Choroid plexus epithelial cell (primary cell): ENCODE measurements around the gene GOLT1A.

ENCODE experiments used
- DNase-seq: peaks from one replicate; pipeline ENCODE4 v3.0.0-alpha.2; 2010; ENCODE audit warnings: low read depth
- H3K4me3 ChIP-seq: 2 replicates; pipeline ENCODE4 v1.5.1; 2011; ENCODE audit warnings: low read depth, mild to moderate bottlenecking, control low read depth, low read length, moderate library complexity
- TF ChIP-seq, protein P1 (sequence below): conservative IDR thresholded peaks from 2 replicates; pipeline ENCODE4 v1.5.1; 2011; ENCODE audit warnings: low read depth, mild to moderate bottlenecking, control low read depth, inconsistent platforms, low read length, moderate library complexity

Gene GOLT1A, protein sequence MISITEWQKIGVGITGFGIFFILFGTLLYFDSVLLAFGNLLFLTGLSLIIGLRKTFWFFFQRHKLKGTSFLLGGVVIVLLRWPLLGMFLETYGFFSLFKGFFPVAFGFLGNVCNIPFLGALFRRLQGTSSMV

DNA sequence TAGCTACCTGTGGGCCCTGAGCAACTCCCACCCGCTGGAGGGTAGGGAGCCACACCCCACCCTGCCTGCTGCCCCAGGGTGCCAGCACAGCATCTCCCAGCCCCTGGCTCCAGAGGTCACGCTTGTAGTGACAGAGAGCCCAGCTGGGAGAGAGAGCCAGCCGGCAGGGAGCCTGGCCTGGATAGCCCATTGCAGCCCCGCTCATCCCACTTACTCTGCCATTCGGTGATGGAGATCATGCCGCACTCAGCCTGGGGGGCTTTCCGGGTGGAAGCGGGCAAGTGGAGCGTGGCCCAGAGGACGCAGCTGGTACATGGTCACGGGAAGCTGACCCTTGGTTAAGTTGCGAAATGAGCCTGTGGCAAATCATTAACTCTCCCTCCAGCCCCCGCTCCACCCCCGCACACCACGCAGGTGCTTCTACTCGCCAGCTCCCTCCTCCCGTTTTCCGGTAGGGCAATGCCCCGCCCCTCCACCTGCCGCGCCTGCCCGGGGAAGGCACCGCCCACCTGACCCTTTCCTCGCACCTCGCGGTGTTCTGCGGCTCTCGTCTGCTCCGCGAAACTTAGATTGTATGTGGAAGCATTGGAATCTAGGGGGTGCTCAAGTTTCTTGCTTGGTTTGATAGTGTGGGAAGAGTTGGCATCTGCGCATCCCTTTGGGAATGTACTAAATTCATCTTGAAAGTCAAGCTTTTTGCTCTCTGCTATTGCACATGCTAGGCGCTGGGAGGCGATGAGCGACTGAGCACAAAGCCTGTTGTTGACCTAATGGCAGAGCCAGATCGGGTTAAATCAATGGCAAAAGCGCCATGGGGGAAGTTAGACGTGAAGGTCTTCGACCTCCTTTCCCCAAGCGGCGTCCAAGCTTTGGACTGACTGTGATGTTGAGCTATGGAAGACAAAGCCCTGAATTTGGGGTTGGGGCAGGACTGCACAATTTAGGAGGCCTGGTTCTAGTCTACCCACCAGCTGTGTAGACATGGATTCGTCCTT lies at the start of gene GOLT1A:
Gene GOLT1A, minus strand, starts transcription at position 321 of the 995 bp plus-strand sequence. Its CDS starts 82 bp downstream, at position 239.
- TF ChIP-seq, protein P1, sequence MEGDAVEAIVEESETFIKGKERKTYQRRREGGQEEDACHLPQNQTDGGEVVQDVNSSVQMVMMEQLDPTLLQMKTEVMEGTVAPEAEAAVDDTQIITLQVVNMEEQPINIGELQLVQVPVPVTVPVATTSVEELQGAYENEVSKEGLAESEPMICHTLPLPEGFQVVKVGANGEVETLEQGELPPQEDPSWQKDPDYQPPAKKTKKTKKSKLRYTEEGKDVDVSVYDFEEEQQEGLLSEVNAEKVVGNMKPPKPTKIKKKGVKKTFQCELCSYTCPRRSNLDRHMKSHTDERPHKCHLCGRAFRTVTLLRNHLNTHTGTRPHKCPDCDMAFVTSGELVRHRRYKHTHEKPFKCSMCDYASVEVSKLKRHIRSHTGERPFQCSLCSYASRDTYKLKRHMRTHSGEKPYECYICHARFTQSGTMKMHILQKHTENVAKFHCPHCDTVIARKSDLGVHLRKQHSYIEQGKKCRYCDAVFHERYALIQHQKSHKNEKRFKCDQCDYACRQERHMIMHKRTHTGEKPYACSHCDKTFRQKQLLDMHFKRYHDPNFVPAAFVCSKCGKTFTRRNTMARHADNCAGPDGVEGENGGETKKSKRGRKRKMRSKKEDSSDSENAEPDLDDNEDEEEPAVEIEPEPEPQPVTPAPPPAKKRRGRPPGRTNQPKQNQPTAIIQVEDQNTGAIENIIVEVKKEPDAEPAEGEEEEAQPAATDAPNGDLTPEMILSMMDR, result peak; percentile 95
- H3K4me3 ChIP-seq, result no peak within 1 kb of the TSS

DNA sequence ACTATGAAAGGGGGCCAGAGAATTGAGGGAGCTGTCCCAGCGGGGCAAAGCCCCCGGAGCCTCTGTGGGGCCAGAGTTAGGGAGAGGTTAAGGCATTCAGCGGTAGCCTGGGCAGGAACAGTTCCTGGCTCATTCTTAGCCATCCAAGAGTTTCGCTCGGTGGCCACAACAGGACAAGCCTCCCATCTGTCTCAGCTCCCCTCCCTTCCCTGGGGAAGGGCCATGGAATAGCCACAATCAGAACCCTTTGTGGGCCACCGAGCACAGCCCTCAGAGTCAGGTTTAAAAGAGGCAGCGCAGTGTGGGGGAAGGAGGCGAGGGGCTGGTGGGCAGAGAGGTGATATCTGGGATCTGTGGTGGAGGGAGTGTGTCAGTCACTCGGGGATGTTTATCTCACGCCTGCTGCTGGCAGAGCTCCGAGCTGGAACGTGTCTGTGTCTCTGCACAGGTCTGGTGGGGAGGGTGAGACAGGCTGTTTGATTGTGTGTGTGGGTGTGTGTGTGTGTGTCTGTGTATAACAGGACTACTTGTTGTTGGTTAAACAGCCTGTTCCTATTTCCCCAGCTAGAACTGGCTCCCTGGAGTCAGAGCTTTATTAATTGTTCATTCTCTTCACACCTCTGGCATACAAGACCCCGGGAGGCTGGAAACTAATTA lies 49.6 kb upstream of the GOLT1A start:
- no peak for DNase-seq
- TF ChIP-seq, protein P1, result no peak
- no peak overlapping the region for H3K4me3 ChIP-seq

More for the DNA sequence above, at the start of gene GOLT1A:
- DNase-seq, result peak; percentile 85

DNA sequence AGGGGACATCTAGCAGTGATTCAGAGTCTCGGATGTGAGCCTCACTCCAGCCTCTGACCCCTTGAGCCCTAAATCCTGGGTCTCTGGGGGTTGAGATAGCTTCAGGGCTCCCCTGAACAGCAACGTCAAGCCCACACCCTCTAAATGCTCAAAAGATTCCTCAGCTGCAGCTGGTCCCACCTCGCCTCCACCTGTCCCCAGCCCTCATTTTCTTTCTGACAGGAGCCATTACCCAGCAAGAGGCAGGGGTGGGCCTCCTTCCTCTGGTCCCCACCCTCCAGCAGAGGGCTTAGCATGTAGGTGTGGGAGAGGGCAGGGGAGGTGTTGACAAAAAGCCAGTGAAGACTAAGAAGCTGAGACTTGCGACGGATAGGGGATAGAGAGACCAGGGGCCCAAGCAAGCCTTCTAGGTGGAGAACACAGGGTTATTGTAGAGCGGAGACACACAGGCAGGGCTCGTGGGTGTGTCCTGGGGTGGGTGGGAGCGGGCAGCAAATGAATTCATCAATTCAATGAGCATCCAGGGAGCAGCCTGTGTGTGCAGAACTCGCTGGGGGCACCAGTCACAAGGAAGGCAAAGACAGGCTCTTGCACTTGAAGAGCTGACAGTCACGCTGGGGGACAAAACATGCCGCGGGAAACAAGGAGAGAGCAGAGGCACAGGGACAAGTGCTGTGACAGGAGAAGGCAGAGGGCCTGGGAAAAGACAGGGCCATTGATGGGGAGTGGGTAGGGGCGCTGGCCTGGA lies 48.9 kb upstream of the GOLT1A start:
- DNase-seq, result no peak
- TF ChIP-seq, protein P1, result no peak
- H3K4me3 ChIP-seq, result no peak overlapping the region

DNA sequence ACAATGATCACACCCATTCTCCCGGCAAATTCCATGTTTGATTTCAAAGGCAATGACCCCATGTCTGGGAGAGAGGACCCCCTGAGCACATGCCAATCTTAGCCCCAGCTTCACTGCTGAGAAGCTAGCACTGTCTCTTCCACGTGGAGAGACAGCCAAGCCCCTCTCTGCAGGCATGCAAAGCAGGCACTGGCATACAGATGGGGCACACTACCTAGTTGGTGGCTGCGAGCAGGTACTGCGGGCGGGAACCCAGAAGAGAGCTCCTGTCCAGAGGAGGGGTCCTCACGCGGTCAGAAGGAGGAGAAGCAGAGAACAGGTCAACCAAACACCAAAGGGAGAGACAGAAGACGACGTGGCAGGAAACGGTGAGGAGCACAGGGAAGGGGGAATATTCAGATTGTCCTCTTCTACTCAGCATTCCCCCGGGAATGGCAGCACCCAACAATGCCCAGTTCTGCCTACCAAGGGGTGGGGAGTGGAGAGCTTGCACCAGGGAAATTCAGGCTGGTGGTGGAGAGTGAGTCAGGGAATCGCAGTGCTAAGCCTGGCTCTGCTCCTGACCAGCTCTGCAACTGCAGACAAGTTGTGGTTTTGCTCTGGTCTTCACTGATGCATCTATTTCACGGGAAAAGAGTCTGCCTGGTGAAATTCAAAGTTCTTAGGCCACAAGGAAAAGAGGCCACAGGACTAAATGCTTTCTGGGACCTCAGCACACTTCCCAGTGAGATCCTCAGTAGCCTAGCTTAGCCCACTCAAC lies 48.1 kb upstream of the GOLT1A start:
- TF ChIP-seq, protein P1, result no peak
- no peak overlapping the region for H3K4me3 ChIP-seq
- peak; percentile 68 for DNase-seq

DNA sequence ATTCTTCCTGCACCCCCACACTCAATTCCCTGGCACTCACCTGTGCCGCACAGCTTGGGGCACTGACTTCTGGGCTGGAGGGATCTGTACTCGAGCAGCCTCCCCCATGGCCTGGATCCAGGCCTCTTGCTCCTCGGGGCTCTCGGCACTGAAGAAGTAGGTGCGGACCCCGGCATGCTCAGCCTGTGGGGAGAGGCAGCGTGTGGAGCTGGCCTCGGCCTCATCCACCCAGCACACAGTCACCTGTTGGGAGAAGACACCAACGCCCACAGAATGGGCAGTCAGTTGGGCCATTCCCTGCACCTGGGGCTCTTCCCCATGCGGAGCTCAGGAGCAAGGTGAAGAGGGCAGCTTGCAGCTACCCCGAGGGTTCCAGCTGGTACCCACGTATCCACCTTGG lies 47.5 kb upstream of the GOLT1A start:
- no peak for DNase-seq
- TF ChIP-seq, protein P1, result no peak

More for the DNA sequence above, 47.5 kb upstream of the GOLT1A start:
- no peak overlapping the region for H3K4me3 ChIP-seq
